Thoracic aorta (tissue), 2 donors: ENCODE data around the gene COL25A1. TPM values are rescaled to one million over a fixed set of nuclear protein-coding genes. Genes with fewer than 3 reads are reported as not detected.
A peak's percentile ranks its signal among the peaks of the same experiment; 100 is the strongest.

ENCODE experiments used
- ATAC-seq: fragments of 150-250 bp; one replicate; pipeline ENCODE4 v1.8.0; 2017; ENCODE audit warnings: low read depth; ENCODE audit not compliant: insufficient number of reproducible peaks, low FRiP score
- DNase-seq: peaks from one replicate; pipeline ENCODE4 v3.0.0-alpha.2; 2020; ENCODE audit warnings: low spot score
- H3K27ac ChIP-seq, 2 donors: fragments of 200-600 bp; sonication (generic); 1 replicate in 1 of 2; 2 replicates in 1 of 2; pipeline ENCODE4 v1.5.1; 2016; ENCODE audit warnings: mild to moderate bottlenecking in 2 of 2, moderate library complexity in 2 of 2
- H3K27me3 ChIP-seq: fragments of 200-600 bp; sonication (generic); replicated peaks from 2 replicates; pipeline ENCODE4 v1.6.0; 2016; ENCODE audit warnings: mild to moderate bottlenecking; ENCODE audit not compliant: insufficient read depth
- H3K36me3 ChIP-seq: fragments of 200-600 bp; sonication (generic); one replicate; pipeline ENCODE4 v1.5.1; 2016
- H3K4me1 ChIP-seq, 2 donors: fragments of 200-600 bp; sonication (generic); 1 replicate in 1 of 2; 2 replicates in 1 of 2; pipeline versions ENCODE4 v1.5.1 to v1.6.0; 2016; ENCODE audit warnings: low read depth in 2 of 2, mild to moderate bottlenecking in 1 of 2; ENCODE audit not compliant: control insufficient read depth in 1 of 2
- H3K4me3 ChIP-seq: fragments of 200-600 bp; sonication (generic); 2 replicates; pipeline ENCODE4 v1.5.1; 2016; ENCODE audit warnings: mild to moderate bottlenecking
- H3K9me3 ChIP-seq: fragments of 200-600 bp; sonication (generic); 2 replicates; pipeline ENCODE4 v1.5.1; 2016
- CTCF ChIP-seq: fragments of 200-600 bp; sonication (generic); IDR thresholded peaks from one replicate; pipeline ENCODE4 v1.5.1; 2019; ENCODE audit warnings: antibody characterized with exemption
- total RNA-seq, 2 donors: library from RNA; depleted of rRNA; stranded (reverse); fragments of >200 nt; gene quantifications; one replicate each; pipeline versions ENCODE4 v1.1.0 to v1.2.3, GENCODE V29; 2016

Gene COL25A1
- total RNA-seq, 2 donors from 2014 or later: 0.42 to 0.81 TPM

- ATAC-seq: no peak
- peaks cover 5 to 10% of the 10 kb centered on the region in 2 donors for H3K4me1 ChIP-seq
Observed at GRCh38 chr4:108775921-108776320, 526.5 kb downstream of the COL25A1 start.

GRCh38 chr4:108774809-108775530 lies 527.5 kb downstream of the COL25A1 start:
- H3K36me3 ChIP-seq: no peaks in the 10 kb centered on the region
- no peaks in the 10 kb centered on the region for H3K9me3 ChIP-seq
- peak; percentile 52 for ATAC-seq

More at GRCh38 chr4:108775921-108776320, 526.5 kb downstream of the COL25A1 start:
- no peaks in the 10 kb centered on the region for H3K27me3 ChIP-seq
- no peaks in the 10 kb centered on the region for H3K9me3 ChIP-seq
- H3K36me3 ChIP-seq: no peaks in the 10 kb centered on the region
- no peak for TF ChIP-seq CTCF
- no peak overlapping the region for H3K4me3 ChIP-seq
- no peak overlapping the region for H3K27ac ChIP-seq
- DNase-seq: no peak

GRCh38 chr4:108772402-108772801 lies 530.1 kb downstream of the COL25A1 start:
- no peaks in the 10 kb centered on the region for H3K9me3 ChIP-seq
- H3K4me3 ChIP-seq: no peak overlapping the region
- TF ChIP-seq CTCF: no peak
- peaks cover 5 to 10% of the 10 kb centered on the region in 2 donors for H3K4me1 ChIP-seq
- no peak for DNase-seq
- no peaks in the 10 kb centered on the region for H3K27me3 ChIP-seq
- no peak overlapping the region for H3K27ac ChIP-seq
- ATAC-seq: no peak
- H3K36me3 ChIP-seq: no peaks in the 10 kb centered on the region

More at GRCh38 chr4:108774809-108775530, 527.5 kb downstream of the COL25A1 start:
- Histone ChIP-seq H3K4me3 (no peak overlapping the region), H3K4me1 (peaks cover 5 to 10% of the 10 kb centered on the region in 2 donors), H3K27ac (no peak overlapping the region), H3K27me3 (no peaks in the 10 kb centered on the region)
- peak; percentile 8 for DNase-seq
- TF ChIP-seq CTCF: peak; percentile 48

- H3K9me3 ChIP-seq: no peaks in the 10 kb centered on the region
- no peak overlapping the region for H3K4me3 ChIP-seq
- no peak for TF ChIP-seq CTCF
- no peak for ATAC-seq
- no peaks in the 10 kb centered on the region for H3K36me3 ChIP-seq
- no peak overlapping the region for H3K27ac ChIP-seq
- peaks cover 0 to 5% of the 10 kb centered on the region in 2 donors for H3K4me1 ChIP-seq
- H3K27me3 ChIP-seq: no peaks in the 10 kb centered on the region
- DNase-seq: no peak
Observed at GRCh38 chr4:108766058-108766457, 536.4 kb downstream of the COL25A1 start.

GRCh38 chr4:108763986-108764385 lies 538.5 kb downstream of the COL25A1 start:
- no peaks in the 10 kb centered on the region for H3K27me3 ChIP-seq
- no peak overlapping the region for H3K4me3 ChIP-seq
- H3K9me3 ChIP-seq: no peaks in the 10 kb centered on the region
- H3K36me3 ChIP-seq: no peaks in the 10 kb centered on the region
- ATAC-seq (no peak), DNase-seq (no peak)
- no peak overlapping the region for H3K27ac ChIP-seq
- no peak for TF ChIP-seq CTCF
- peaks cover 0 to 5% of the 10 kb centered on the region in 2 donors for H3K4me1 ChIP-seq
